Type B pancreatic cell (in vitro differentiated cells): Measurements from ENCODE around the gene TRAF2. TPM values are rescaled to one million over a fixed set of nuclear protein-coding genes. Genes with fewer than 3 reads are reported as not detected.

Experiments
- DNase-seq: peaks from one replicate; pipeline ENCODE4 v3.0.0; 2021; ENCODE audit warnings: mixed read lengths; ENCODE audit not compliant: unreplicated experiment; ENCODE audit errors: extremely low spot score
- H3K27ac Mint-ChIP-seq: 2 replicates; pipeline ENCODE4 v1.8.0; 2021; ENCODE audit warnings: mild to moderate bottlenecking, mixed read lengths
- H3K27me3 Mint-ChIP-seq: 2 replicates; pipeline ENCODE4 v1.8.0; 2021; ENCODE audit warnings: mixed read lengths
- H3K36me3 Mint-ChIP-seq: 2 replicates; pipeline ENCODE4 v1.8.0; 2021; ENCODE audit warnings: mixed read lengths
- H3K4me1 Mint-ChIP-seq: one replicate; pipeline ENCODE4 v1.8.0; 2021; ENCODE audit warnings: mixed read lengths; ENCODE audit not compliant: unreplicated experiment
- H3K4me3 Mint-ChIP-seq: 2 replicates; pipeline ENCODE4 v1.8.0; 2021; ENCODE audit warnings: mild to moderate bottlenecking, mixed read lengths
- H3K9me3 Mint-ChIP-seq: 2 replicates; pipeline ENCODE4 v1.8.0; 2021; ENCODE audit warnings: mixed read lengths
- total RNA-seq: library from RNA; stranded (reverse); gene quantifications from 2 replicates; pipeline ENCODE4 v1.2.1, GENCODE V29; 2021; ENCODE audit warnings: low replicate concordance
- TF ChIP-seq, protein P1 (sequence below): fragments of 200-600 bp; sonication (generic); conservative IDR thresholded peaks from 2 replicates; pipeline ENCODE4 v1.5.0; 2021; ENCODE audit warnings: antibody characterized with exemption, mild to moderate bottlenecking

The TRAF2 gene
- total RNA-seq, 1 donor from 2014 or later, result 22.3 TPM

DNA sequence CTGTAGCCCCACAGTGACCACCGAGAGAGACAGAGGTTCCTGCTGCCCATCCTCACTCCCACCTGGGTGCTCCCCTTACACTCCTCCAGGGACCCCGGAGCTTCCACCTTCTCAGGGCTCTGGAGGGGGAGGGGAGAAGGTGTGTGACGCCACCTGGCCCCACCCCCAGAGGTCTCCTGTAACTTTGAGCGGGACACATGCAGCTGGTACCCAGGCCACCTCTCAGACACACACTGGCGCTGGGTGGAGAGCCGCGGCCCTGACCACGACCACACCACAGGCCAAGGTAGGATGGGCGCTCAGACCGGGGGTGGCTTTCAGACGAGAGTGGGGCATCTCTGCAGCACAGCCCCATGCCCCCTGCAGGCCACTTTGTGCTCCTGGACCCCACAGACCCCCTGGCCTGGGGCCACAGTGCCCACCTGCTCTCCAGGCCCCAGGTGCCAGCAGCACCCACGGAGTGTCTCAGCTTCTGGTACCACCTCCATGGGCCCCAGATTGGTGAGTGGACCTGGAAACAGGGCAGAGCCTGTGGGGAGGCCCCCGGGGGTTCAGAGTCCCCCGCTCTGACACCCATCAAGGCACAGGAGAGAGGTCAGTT lies 29.7 kb upstream of the TRAF2 start:
- Mint-ChIP-seq H3K27me3 (no peaks in the 10 kb centered on the region), H3K4me1 (no peaks in the 10 kb centered on the region), H3K9me3 (no peaks in the 10 kb centered on the region), H3K36me3 (no peaks in the 10 kb centered on the region), H3K4me3 (no peak overlapping the region), H3K27ac (no peak overlapping the region)
- TF ChIP-seq, protein P1, sequence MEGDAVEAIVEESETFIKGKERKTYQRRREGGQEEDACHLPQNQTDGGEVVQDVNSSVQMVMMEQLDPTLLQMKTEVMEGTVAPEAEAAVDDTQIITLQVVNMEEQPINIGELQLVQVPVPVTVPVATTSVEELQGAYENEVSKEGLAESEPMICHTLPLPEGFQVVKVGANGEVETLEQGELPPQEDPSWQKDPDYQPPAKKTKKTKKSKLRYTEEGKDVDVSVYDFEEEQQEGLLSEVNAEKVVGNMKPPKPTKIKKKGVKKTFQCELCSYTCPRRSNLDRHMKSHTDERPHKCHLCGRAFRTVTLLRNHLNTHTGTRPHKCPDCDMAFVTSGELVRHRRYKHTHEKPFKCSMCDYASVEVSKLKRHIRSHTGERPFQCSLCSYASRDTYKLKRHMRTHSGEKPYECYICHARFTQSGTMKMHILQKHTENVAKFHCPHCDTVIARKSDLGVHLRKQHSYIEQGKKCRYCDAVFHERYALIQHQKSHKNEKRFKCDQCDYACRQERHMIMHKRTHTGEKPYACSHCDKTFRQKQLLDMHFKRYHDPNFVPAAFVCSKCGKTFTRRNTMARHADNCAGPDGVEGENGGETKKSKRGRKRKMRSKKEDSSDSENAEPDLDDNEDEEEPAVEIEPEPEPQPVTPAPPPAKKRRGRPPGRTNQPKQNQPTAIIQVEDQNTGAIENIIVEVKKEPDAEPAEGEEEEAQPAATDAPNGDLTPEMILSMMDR, result no peak
- DNase-seq, result no peak

DNA sequence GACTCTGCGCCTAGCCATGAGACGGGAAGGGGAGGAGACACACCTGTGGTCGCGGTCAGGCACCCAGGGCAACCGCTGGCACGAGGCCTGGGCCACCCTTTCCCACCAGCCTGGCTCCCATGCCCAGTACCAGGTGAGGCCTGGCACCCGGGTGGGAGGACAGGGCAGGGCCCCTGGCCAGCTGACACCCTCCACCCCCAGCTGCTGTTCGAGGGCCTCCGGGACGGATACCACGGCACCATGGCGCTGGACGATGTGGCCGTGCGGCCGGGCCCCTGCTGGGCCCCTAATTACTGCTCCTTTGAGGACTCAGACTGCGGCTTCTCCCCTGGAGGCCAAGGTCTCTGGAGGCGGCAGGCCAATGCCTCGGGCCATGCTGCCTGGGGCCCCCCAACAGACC lies 29.1 kb upstream of the TRAF2 start:
- H3K27me3 Mint-ChIP-seq, result no peaks in the 10 kb centered on the region
- DNase-seq, result no peak
- H3K9me3 Mint-ChIP-seq, result no peaks in the 10 kb centered on the region
- H3K27ac Mint-ChIP-seq, result no peak overlapping the region
- H3K4me1 Mint-ChIP-seq, result no peaks in the 10 kb centered on the region
- no peak overlapping the region for H3K4me3 Mint-ChIP-seq
- TF ChIP-seq, protein P1, result no peak
- H3K36me3 Mint-ChIP-seq, result no peaks in the 10 kb centered on the region

DNA sequence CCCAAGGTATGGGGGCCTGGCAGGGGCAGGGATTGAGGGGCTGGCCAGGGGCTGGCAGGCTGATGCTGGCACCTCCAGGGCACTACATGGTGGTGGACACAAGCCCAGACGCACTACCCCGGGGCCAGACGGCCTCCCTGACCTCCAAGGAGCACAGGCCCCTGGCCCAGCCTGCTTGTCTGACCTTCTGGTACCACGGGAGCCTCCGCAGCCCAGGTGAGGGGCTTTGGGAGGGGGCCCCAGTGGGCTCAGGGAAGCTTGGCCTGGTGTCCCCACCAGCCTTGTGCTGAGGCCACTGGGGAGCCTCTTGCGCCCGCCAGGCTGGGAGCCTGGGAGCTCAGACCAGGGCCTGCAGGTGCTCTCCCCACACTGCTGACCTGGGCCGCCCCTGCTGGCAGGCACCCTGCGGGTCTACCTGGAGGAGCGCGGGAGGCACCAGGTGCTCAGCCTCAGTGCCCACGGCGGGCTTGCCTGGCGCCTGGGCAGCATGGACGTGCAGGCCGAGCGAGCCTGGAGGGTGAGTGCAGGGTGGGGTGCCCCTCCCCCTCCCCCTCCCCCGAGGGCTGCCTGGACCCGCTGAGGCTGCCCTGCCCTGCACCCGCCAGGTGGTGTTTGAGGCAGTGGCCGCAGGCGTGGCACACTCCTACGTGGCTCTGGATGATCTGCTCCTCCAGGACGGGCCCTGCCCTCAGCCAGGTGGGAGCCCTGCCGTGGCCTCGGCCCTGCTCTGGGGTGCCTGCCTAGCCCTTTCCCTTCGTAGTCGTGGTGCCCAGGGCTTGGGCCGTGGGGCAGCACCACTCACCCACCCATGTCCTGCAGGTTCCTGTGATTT lies 28.5 kb upstream of the TRAF2 start:
- TF ChIP-seq, protein P1, result no peak
- Mint-ChIP-seq H3K9me3 (no peaks in the 10 kb centered on the region), H3K4me3 (no peak overlapping the region), H3K27ac (no peak overlapping the region), H3K4me1 (no peaks in the 10 kb centered on the region), H3K27me3 (no peaks in the 10 kb centered on the region), H3K36me3 (no peaks in the 10 kb centered on the region)
- DNase-seq, result no peak

DNA sequence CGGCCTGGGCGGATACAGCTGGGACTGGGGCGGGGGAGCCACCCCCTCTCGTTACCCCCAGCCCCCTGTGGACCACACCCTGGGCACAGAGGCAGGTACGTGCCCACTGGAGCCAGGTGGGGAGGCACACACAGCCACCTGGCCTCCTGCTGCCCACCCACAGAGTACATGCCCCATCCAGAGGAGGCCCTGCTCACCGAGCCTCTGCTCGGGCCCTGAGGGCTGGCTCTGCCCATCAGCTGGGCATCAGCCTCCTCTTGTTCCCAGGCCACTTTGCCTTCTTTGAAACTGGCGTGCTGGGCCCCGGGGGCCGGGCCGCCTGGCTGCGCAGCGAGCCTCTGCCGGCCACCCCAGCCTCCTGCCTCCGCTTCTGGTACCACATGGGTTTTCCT lies 27.9 kb upstream of the TRAF2 start:
- TF ChIP-seq, protein P1, result no peak
- Mint-ChIP-seq H3K4me1 (no peaks in the 10 kb centered on the region), H3K27me3 (no peaks in the 10 kb centered on the region), H3K27ac (no peak overlapping the region), H3K9me3 (no peaks in the 10 kb centered on the region), H3K4me3 (no peak overlapping the region), H3K36me3 (no peaks in the 10 kb centered on the region)
- no peak for DNase-seq

DNA sequence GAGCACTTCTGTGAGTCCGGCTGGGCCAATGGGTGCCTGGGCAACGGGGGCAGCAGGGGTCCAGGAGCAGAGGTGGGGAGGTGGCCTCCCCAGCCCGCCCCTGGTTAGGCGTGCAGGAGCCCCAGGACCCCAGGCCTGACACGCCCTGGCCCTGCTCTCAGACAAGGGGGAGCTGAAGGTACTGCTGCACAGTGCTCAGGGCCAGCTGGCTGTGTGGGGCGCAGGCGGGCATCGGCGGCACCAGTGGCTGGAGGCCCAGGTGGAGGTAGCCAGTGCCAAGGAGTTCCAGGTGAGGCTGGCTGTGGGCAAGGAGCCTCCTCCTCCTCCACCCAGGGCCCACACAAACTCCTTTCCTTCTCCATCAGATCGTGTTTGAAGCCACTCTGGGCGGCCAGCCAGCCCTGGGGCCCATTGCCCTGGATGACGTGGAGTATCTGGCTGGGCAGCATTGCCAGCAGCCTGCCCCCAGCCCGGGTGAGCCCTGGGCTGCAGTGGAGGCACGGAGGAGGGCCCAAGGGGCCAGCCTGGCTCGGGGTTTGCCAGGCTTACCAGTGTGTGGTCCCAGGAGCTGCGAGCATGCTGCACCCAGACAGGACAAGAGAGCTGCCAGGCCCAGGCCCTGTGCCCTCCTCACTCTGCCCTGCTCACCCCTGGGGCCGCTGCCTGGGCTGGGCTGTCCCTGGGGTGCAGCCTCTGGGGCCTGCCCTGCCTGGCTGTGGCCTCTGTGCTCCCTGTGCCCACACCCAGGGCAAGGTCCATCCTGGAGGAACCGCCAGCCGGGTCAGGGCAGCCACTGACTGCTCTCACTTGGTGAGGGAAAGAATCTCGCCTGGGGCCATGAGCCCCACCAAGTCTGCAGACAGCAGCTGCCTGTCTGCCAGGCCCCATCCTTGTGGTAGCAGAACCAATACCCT lies 27.2 kb upstream of the TRAF2 start:
- TF ChIP-seq, protein P1, result no peak
- no peak overlapping the region for H3K27ac Mint-ChIP-seq
- no peaks in the 10 kb centered on the region for H3K36me3 Mint-ChIP-seq
- H3K27me3 Mint-ChIP-seq, result no peaks in the 10 kb centered on the region
- no peak overlapping the region for H3K4me3 Mint-ChIP-seq
- no peaks in the 10 kb centered on the region for H3K4me1 Mint-ChIP-seq
- H3K9me3 Mint-ChIP-seq, result no peaks in the 10 kb centered on the region
- no peak for DNase-seq
